Measurements from ENCODE around the gene TMEM220. TPM values are rescaled to one million over a fixed set of nuclear protein-coding genes. Genes with fewer than 3 reads are reported as not detected.

The TMEM220 gene
- total and polyA plus RNA-seq, 2 experiments from 2014 or later: 0.54 to 9.5 TPM

- Histone ChIP-seq H3K27me3 (replicated peaks; ENCODE audit: insufficient read depth) (no peaks in the 10 kb centered on the region), H3K9me3 (ENCODE audit: low read depth) (no peaks in the 10 kb centered on the region), H2AFZ (no peak overlapping the region), H3K9me2 (ENCODE audit: insufficient read depth) (no peaks in the 10 kb centered on the region), H3K36me3 (ENCODE audit: low read depth) (no peaks in the 10 kb centered on the region), H3K27ac (no peak overlapping the region), H3F3A (ENCODE audit: insufficient read depth) (no peaks in the 10 kb centered on the region), H4K20me1 (ENCODE audit: insufficient read depth) (no peaks in the 10 kb centered on the region), H3K9ac (no peak overlapping the region), H3K4me3 (no peak overlapping the region), H3K4me2 (ENCODE audit: unreplicated experiment) (no peak overlapping the region), H3K4me1 (ENCODE audit: insufficient read depth) (no peaks in the 10 kb centered on the region), H3K79me2 (ENCODE audit: insufficient read depth) (no peaks in the 10 kb centered on the region)
- no peak for TF ChIP-seq EZH2phosphoT487 (IDR thresholded peaks at IDR 0.05; ENCODE audit: insufficient read depth, low read depth)
- 76 to 83% methylated on average over 14 of the region's 14 CpGs for WGBS, 2 experiments (ENCODE audit: low coverage in 1 of 2, low lambda C conversion rate in 2 of 2, missing lambda C conversion rate in 2 of 2)
- in situ Hi-C loops (cut with MboI): no loop called here
- DNase-seq: no peak
These were observed 25.2 kb upstream of the TMEM220 start for GRCh38 chr17:10754861-10755591.

GRCh38 chr17:10754109-10754508, 24.3 kb upstream of the TMEM220 start:
- TF ChIP-seq EZH2phosphoT487 (IDR thresholded peaks at IDR 0.05; ENCODE audit: insufficient read depth, low read depth) (no peak), EZH2 (IDR thresholded peaks at IDR 0.05; ENCODE audit: insufficient read depth, poor library complexity, severe bottlenecking) (no peak)
- H3K36me3 ChIP-seq (ENCODE audit: low read depth): no peaks in the 10 kb centered on the region
- H3F3A ChIP-seq (ENCODE audit: insufficient read depth): no peaks in the 10 kb centered on the region
- no peak overlapping the region for H3K4me3 ChIP-seq
- WGBS, 2 experiments (ENCODE audit: low coverage in 1 of 2, low lambda C conversion rate in 2 of 2, missing lambda C conversion rate in 2 of 2): 56 to 59% methylated on average over 2 of the region's 2 CpGs
- H3K79me2 ChIP-seq (ENCODE audit: insufficient read depth): no peaks in the 10 kb centered on the region
- no peaks in the 10 kb centered on the region for H3K9me3 ChIP-seq (ENCODE audit: low read depth)
- DNase-seq: peak; percentile 39
- H3K27ac ChIP-seq: no peak overlapping the region
- in situ Hi-C loops (cut with MboI): no loop called here
- H3K9me2 ChIP-seq (ENCODE audit: insufficient read depth): no peaks in the 10 kb centered on the region
- H3K9ac ChIP-seq: no peak overlapping the region
- 0 out of 2 replicates have a peak, but pooled peaks cover 5% of the 10 kb centered on the region for H3K27me3 ChIP-seq (replicated peaks; ENCODE audit: insufficient read depth)
- no peak overlapping the region for H2AFZ ChIP-seq
- H4K20me1 ChIP-seq (ENCODE audit: insufficient read depth): no peaks in the 10 kb centered on the region
- no peak overlapping the region for H3K4me2 ChIP-seq (ENCODE audit: unreplicated experiment)
- H3K4me1 ChIP-seq (ENCODE audit: insufficient read depth): no peaks in the 10 kb centered on the region

DNA sequence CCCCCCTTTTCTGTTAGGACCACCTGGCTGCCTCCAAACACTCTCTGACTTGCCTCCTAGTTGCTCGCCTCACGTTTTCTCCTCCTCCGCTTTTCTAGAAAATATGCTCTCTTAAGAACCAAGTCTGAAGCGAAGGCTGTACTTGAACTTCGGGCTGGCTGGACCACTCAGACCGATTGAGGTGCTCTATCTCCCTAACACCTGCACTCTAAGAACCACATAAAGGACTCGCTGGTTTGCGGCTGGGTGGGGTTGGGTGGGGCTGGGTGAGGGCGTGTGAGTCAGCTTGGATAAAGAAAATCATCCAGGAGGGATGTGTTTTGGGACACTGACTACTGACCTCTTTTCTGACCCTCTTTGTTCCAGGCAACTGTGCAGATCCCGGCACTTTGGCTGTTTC, 22.9 kb upstream of the TMEM220 start:
- Histone ChIP-seq H2AFZ (no peak overlapping the region), H3K4me3 (no peak overlapping the region), H3K27me3 (replicated peaks; ENCODE audit: insufficient read depth) (peaks cover 9% of the 10 kb centered on the region; the same call in 1 of the 2 replicates), H3K4me1 (ENCODE audit: insufficient read depth) (no peaks in the 10 kb centered on the region), H4K20me1 (ENCODE audit: insufficient read depth) (no peaks in the 10 kb centered on the region), H3K9me3 (ENCODE audit: low read depth) (no peaks in the 10 kb centered on the region), H3K27ac (no peak overlapping the region), H3F3A (ENCODE audit: insufficient read depth) (no peaks in the 10 kb centered on the region), H3K4me2 (ENCODE audit: unreplicated experiment) (no peak overlapping the region), H3K9ac (no peak overlapping the region), H3K9me2 (ENCODE audit: insufficient read depth) (no peaks in the 10 kb centered on the region), H3K79me2 (ENCODE audit: insufficient read depth) (no peaks in the 10 kb centered on the region), H3K36me3 (ENCODE audit: low read depth) (no peaks in the 10 kb centered on the region)
- in situ Hi-C loops (cut with MboI): no loop called here
- WGBS, 2 experiments (ENCODE audit: low coverage in 1 of 2, low lambda C conversion rate in 2 of 2, missing lambda C conversion rate in 2 of 2): 73 to 75% methylated on average over 10 of the region's 10 CpGs
- DNase-seq: no peak
- TF ChIP-seq EZH2phosphoT487 (IDR thresholded peaks at IDR 0.05; ENCODE audit: insufficient read depth, low read depth) (no peak), EZH2 (IDR thresholded peaks at IDR 0.05; ENCODE audit: insufficient read depth, poor library complexity, severe bottlenecking) (no peak)

GRCh38 chr17:10751563-10751962, 21.7 kb upstream of the TMEM220 start:
- WGBS, 2 experiments (ENCODE audit: low coverage in 1 of 2, low lambda C conversion rate in 2 of 2, missing lambda C conversion rate in 2 of 2): 81 to 82% methylated on average over 3 of the region's 3 CpGs
- no peaks in the 10 kb centered on the region for H3F3A ChIP-seq (ENCODE audit: insufficient read depth)
- in situ Hi-C loops (cut with MboI): no loop called here
- peaks cover 15% of the 10 kb centered on the region; the same call in 1 of the 2 replicates for H3K27me3 ChIP-seq (replicated peaks; ENCODE audit: insufficient read depth)
- H3K9me2 ChIP-seq (ENCODE audit: insufficient read depth): no peaks in the 10 kb centered on the region
- no peak overlapping the region for H2AFZ ChIP-seq
- H3K9ac ChIP-seq: no peak overlapping the region
- H3K4me1 ChIP-seq (ENCODE audit: insufficient read depth): no peaks in the 10 kb centered on the region
- no peaks in the 10 kb centered on the region for H3K9me3 ChIP-seq (ENCODE audit: low read depth)
- no peak overlapping the region for H3K4me3 ChIP-seq
- H3K4me2 ChIP-seq (ENCODE audit: unreplicated experiment): no peak overlapping the region
- no peak for TF ChIP-seq EZH2phosphoT487 (IDR thresholded peaks at IDR 0.05; ENCODE audit: insufficient read depth, low read depth)
- no peak for TF ChIP-seq EZH2 (IDR thresholded peaks at IDR 0.05; ENCODE audit: insufficient read depth, poor library complexity, severe bottlenecking)
- DNase-seq: no peak
- no peaks in the 10 kb centered on the region for H4K20me1 ChIP-seq (ENCODE audit: insufficient read depth)
- no peaks in the 10 kb centered on the region for H3K79me2 ChIP-seq (ENCODE audit: insufficient read depth)
- no peaks in the 10 kb centered on the region for H3K36me3 ChIP-seq (ENCODE audit: low read depth)
- no peak overlapping the region for H3K27ac ChIP-seq

Measured in GM23248 (cell line).